Measurements from ENCODE around the gene CCNF. TPM values are rescaled to one million over a fixed set of nuclear protein-coding genes. Genes with fewer than 3 reads are reported as not detected.

Gene CCNF
- total RNA-seq, 1 donor from 2014 or later = 7.8 TPM

DNA sequence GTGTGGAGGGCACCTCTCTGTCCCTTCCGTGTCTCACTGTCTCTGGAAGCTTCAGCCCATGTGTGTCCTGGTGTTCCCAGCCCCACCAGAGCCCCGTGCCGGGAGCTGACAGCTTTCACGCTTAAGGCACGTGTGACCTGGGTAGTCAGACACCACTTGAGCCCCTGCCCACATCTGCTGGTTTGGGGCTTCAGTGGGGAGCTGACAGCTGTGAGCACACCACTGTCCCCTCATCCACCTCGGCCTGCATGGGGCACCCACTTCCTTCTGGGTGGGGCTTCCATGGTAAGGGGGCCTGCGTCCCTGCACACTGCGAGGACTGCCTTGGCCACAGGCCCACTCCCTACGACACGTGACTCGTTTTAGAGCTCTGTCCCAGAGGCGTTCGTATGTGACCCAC lies 28.0 kb downstream of the CCNF start:
- DNase-seq (ENCODE audit: low spot score) = no peak

DNA sequence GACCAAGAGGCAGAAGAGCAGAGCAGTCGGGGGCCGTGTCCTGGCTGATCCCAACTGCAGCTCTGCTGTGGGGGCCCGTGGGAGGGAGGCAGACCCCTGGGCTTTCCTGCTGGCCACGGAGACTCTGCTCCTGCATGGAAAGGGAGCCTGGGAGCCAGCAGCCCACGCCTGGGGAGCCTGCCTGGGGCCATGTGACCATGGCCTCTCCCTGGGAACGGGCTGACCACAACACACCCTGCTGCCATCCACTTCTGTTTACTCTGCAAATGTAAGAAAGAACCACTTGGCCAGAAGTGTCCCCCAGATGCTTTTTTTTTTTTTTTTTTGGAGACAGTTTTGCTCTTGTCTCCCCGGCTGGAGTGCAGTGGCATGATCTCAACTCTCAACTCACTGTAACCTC lies 28.7 kb downstream of the CCNF start:
- DNase-seq (ENCODE audit: low spot score) = no peak

DNA sequence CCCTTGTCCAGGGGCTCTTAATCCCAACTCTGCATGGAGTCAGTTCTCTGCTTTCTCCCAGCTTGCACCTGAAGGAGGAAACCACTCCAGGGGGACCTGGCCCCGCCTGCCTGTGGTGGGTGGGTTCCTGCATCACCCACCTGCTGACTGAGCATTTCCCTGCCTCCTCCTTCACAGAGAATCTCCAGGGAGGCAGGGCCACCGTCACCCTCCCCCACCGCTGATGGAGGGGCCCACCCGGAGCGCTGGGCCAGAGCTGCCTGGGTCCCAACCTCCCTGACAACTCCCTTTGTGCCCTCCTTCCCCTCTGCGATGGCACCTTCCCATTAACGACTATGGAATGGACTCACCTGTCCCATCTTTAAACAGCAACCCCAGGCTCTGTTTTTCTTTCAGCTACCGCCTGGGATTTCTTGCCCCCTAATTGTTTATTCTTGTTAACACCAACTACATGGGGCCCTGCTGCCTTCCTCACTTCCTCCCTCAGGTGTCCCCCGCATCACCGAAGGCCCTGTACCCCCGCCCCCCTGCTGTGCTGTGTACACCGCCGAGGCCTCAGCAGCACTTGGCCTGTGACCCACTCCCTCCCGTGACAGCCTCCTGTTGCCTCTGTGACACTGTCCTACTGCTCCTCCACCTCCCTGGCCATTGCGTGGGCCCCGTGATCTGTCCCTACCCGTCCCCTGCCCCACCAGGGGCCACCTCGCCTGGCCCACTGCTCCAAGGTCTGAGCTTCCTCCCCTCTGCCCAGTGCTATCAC lies 29.8 kb downstream of the CCNF start:
- DNase-seq (ENCODE audit: low spot score) = no peak

DNA sequence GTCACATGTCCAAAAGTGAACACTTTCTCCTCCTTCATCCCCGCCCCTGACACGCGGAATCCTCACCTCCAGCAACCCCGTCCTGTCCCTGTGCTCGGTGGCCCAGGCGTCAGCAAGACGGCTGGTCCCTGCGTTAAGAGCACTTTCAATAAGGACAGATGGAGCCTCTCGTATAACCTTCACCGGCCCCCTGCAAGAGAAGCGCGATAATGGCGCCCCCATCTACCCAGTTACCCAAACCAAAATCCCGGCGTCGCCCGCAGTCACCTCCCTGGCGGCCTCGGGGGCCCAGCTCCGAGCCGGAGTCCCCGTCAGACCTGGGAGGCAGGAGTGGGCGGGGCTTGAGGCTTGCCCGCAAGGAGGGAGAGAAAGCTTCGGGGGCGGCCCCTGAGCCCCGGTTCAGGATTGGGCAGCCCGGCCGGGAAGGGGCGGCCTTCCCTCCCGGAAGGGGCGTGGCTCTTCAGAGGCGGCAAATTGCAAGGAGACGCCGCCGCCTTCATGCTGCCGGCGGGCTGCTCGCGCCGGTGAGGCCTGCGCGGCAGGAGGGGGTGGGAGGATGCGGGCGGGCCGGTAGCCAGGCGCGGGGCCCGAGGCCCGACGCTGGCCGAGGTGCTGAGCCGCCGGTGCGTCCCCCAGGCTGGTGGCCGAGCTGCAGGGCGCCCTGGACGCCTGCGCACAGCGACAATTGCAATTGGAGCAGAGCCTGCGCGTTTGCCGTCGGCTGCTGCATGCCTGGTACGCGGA lies 30.6 kb downstream of the CCNF start, which contains the start of gene TEDC2:
Gene TEDC2, plus strand, starts transcription at position 463 of the 744 bp plus-strand sequence. Its CDS starts 36 bp downstream, at position 499.
- DNase-seq (ENCODE audit: low spot score) = peak; percentile 95

DNA sequence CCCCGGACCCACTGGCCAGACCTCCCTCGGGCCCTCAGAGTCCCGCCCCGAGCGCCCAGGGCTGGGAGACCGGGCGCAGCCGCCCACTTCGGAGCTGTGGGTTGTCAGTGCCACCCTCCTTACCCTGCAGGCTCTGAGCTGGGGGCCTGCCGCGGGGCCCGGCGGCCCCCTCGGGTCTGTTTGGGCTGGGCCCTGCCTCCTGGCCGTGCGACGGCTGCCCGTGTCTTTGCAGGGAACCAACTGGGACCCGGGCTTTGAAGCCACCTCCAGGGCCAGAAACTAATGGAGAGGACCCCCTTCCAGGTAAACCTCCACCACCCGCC lies 31.1 kb downstream of the CCNF start:
- DNase-seq (ENCODE audit: low spot score) = no peak

DNA sequence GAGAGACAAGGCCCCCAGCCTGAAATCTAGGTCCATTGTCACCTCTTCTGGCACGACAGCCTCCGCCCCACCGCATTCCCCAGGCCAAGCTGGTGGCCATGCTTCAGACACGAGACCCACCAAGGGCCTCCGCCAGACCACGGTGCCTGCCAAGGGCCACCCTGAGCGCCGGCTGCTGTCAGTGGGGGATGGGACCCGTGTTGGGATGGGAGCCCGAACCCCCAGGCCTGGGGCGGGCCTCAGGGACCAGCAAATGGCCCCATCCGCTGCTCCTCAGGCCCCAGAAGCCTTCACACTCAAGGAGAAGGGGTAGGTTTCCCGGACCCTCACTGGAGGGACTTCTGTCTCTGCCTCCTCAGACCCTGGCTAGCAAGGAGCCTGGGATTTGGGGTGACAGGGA lies 31.7 kb downstream of the CCNF start:
- DNase-seq (ENCODE audit: low spot score) = no peak

DNA sequence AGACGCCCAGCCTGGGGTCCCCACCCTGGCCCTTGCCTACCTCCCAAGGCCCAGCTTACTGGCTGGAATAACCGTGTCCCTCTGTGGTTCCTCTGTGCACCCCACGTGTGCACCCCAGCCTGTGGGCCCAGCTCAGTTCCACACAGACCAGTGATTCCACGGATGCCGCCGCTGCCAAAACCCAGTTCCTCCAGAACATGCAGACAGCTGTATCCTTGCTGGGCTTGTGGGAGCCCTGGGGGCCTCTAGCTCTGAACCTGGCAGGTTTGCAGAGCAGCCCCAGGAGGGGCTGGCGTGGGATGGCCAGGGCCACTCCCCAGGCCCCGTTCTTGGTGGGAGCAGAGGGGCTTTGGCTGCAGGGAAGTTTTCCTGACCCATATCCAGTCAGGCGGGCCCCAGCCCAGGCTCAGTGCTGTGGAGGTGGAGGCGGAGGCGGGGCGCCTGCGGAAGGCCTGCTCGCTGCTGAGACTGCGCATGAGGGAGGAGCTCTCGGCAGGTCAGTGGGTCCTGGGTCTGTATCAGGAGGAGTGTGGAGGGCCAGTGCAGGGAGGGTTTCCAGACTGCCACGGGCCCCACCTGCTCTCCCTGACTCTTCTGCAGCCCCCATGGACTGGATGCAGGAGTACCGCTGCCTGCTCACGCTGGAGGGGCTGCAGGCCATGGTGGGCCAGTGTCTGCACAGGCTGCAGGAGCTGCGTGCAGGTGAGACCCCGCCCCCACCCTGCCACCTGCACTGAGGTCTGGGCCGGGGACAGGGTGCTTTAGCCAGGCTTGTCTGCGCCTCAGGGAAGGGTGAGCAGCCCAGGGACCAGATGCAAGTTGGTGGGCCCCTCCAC lies 33.0 kb downstream of the CCNF start:
- DNase-seq (ENCODE audit: low spot score) = no peak

DNA sequence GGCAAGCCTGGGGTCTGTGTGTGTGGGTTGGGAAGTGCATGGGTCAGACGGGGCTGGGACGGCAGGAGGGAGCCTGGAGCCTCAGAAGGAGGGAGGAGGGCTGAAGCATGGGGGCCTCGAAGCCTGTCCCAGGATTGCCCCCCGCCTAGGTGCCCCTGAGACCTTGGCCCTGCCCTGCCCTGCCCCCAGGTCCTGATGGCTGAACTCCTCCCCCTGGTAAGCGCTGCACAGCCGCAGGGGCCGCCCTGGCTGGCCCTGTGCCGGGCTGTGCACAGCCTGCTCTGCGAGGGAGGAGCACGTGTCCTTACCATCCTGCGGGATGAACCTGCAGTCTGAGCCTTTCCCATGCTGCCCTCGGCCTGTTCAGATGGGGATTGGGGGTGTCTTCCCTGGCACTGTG lies 35.1 kb downstream of the CCNF start:
- no peak for DNase-seq (ENCODE audit: low spot score)

DNA sequence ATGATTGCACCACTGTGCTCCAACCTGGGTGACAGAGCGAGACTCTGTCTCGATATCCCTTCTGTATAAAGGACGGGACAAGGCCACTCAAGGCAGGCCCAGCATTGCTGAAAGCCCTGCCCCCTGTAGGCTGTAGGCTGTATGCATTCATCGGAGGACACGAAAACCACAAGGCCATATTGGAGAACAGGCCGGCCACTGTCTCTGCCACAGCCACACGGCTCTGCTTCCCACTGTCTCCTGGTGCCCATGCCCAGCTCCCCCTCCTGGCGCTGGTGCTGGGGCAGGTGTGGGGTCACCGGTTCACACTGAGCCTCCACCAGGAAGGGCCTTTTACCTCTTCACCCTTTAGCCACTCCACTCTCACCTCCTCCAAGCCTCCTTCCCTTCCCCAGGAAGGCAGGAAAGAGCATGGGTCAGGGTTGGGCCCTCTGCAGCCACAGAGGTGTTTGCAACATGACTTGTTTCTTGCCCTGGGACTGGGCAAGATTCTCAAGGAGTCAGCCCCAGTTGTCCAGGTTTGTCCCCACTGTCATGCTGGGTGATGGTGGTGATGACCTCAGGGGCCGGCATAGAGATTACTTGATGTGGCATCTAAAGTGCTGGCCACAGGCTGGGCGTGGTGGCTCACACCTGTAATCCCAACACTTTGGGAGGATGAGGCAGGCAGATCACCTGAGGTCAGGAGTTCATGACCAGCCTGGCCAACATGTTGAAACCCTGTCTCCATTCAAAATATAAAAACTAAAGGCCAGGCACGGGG lies 36.6 kb downstream of the CCNF start:
- no peak for DNase-seq (ENCODE audit: low spot score)

DNA sequence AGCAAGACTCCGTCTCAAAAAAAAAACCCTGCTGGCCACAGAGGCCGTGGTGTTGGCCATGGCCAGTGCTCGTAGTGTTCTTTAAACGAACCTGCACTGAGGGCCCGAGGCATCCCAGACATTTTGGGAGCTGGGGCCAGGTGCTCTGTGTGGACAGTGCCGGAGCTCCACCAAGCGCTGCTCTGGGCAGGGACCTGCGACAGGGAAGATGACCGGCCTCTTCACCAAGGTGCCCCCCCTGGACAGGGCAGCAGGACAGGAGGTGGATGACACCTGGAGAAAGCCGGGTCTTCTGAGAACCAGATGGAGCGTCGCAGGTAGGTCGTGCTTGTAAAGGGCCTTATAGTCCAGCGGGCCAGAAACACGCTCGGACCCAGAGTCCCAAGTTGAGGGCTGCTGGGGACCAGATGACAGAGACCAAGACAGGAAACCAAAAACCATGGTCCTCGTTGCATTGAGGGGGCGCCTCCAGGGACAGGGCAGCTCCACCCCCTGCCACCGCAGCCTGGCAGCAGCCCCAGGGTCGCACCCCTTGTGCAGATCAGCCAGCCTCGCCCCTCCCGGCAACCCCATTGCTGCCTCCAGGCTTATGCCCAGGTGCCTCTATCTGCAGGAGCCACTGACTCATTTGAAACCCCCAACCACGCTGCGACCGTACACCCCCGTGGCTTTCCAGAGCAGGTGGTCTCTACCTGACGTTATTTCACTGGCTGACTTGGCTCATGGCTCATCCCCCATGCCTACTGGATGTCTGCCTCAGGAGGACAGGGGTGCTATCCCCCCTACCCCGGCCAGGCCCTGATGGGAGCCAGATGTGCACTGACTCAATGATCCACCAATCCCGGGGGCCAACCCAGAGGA lies 37.6 kb downstream of the CCNF start:
- DNase-seq (ENCODE audit: low spot score) = peak; percentile 42

DNA sequence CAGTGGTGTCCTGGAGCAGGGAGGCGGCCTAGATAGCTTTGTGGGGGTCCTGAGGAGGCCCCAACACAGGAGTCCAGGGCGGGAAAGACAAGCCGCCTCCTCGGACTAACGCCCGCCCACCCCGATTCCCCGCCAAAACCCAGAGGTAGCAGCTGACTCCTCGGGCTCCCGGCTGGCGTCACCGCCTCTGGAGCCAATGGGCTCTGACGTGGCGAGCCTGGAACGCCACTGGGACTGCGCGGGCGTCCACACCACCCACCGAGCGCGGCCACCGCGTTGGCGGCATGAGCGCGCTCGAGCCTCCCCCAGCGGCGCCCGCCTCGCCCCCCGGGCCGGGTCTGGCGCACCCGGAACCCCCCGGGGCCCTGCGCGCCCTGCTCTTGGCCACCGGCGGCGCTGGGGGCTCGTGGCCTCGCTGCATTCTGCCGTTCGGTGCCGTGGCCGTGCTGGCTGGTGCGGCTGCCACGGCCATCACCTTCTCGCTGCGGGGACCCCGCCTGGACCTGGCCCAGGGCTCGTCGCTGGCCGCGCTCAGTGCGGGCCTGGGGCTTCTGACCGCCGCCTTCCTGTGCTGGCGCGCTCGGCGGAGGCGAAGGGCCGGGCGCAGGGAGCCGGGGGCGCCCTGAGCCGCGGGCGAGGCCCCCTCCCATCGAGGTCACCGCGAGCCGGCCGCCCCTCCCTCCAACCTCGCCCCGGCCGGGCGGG lies 38.4 kb downstream of the CCNF start:
- DNase-seq (ENCODE audit: low spot score) = no peak

DNA sequence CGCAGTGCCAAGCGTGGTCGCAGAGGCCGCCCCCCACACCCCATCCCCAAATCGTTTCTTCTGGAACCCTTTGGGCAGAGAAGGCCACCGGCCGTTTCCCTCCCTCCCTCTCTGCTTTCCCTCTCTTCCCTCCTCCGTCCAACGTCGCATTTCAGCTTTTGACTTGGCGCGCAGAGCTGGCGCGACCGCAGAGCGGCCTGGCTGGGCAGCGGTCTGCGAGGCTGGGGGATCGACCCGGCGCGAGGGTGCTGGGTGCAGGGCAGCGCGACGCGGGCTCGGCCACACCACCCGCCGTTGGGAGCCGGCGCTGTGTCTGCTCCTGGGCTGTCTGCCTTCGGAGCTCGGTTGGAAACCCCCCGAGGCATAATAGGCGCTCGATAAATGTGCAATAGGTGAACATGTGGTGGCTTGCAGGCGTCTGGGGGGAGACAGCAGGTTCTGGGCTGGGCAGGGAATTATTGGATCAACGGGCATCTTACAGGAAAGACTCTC lies 39.0 kb downstream of the CCNF start:
- DNase-seq (ENCODE audit: low spot score) = no peak

DNA sequence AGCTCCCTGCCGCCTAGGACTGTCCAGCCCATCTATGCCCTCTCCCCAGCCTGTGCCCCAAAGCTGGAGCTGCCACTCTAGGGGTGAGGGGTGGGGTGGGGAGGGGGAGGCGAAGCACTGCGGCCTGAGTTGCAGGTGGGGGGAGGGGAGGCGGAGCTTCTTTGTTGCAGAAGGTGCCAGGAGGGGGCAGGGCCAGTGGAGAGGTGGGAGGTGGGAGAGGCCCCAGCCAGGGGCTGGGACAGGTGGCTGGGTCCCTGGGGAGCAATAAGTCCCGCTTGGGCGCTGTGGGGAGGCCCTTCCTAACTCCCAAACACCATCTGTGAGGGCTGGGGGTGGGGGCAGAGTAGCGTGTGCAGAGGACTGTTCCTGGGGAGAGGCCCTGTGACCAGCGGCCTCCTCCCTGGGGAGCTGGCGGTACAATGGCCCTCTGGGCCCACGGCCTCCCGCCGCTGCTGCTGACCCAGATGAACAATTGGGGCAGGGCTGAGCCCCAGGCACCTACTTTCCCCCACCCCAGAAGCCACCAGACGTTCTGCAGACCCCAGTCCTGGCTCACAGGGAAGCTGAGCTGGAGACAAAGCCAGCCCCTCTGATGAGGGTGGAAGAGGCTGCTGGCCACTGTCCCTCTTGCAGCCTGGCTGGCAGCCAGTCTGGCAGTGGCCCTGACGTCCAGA lies 39.6 kb downstream of the CCNF start:
- no peak for DNase-seq (ENCODE audit: low spot score)

DNA sequence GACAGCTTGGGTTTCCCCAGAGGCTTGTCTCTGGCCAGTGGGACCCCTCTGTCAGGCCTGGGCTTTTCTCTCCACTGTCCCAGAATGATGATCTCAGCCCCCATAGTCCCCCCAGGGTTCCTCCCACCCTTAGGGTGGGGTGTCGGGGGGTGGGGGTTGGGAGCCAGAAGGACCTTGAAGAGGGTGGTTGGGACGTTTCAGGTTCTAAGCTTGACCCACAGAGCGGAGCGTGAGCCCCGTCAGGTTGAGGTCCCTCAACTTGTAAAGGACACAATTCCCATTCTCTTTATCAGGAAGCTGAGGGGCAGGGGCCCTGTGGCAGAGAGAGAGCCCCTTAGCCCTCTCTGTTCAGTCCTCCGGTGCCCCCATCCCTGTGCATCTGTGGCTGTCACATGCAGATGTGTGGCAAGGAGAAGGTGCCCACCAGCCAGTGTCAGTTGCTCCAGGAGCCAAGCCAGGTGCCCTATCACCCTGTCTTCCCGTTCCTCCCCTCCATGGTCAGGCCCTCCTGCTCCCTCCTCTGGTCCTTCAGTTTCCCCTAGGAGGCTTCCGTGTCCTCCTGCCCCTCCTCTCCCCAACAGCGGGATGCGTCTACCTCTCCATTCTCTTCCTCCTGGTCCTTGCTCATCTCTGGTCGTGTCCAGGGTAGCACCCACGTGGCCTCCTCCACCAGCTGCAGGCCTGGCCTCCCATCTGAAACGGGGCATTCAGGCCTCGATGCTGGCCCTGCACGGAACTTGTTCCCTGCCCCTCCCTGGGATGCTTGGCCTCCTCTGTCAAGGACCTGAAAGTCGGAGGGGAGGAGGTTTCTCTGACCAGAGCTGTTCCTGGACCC lies 40.4 kb downstream of the CCNF start:
- DNase-seq (ENCODE audit: low spot score) = no peak

DNA sequence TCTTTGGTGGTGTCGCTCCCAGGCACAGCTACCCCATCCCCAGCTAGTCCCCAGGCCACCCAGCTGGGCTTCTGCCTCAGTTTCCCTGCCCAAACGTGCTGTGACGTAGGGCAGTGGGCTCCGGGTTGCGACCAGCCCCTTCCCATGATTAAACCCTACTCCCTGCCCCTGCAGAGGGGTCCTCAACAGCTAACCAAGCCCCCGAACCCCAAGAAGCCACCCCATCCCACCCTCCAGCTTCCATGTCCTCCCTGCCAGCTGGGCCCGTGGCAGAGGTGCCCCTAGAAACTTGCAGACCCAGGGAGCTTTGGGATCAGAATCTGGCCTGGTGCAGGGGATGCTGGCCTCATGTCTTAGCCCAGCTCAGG lies 41.0 kb downstream of the CCNF start:
- DNase-seq (ENCODE audit: low spot score) = no peak

DNA sequence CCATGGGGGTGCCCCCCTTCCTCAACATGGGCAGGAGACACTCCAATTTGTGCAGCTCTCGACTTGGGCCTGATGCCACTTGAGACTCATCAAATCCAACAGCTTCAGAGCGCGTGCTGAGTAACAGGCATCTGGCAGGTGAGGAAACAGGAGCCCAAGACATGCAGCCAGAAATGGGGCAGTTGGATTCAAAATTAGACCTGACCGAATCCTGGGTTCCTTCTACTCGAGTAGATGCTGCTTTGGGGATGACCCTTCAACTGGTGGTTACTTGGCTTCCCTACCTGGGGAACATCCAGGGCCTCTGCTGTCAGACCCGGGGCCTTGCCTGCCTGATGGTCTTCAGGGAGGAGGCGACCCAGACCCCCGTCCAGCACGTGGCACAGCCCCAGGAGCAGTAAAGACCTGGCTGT lies 41.4 kb downstream of the CCNF start:
- DNase-seq (ENCODE audit: low spot score) = no peak

DNA sequence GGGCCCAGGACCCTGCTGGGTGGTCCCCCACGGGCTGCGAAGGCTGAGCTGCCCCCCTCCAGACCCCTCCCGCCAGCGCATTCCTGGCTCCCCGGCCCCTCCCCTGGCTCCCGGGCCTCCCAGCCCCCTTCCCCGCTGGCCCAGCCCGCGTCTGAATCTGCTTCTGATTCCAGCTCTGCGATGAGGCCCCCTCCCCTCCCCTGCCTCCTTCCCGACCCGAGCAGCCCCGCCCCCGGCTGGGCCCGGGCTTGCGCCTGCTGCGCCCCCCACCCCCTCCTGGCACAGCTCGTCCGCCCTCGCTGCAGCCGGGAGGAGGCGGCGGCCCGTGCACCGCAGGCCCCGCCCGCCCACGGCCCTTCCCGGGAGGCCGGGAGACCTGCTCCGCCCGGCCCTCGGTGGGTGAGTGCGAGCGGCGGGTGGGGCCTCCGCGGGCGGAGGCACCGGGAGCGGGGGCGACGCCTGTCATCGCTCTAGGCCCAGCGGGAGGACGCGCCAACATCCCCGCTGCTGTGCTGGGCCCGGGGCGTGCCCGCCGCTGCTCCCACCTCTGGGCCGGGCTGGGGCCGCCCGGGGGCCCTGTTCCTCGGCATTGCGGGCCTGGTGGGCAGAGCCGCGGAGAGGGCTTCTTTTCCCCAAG lies 41.9 kb downstream of the CCNF start, which contains the start of gene NTN3:
Gene NTN3, plus strand, starts transcription at position 282 of the 637 bp plus-strand sequence. CDS start 405 bp downstream, outside the sequence.
- DNase-seq (ENCODE audit: low spot score) = no peak
